Mesodermal cell (in vitro differentiated cells): ENCODE data around the gene STK32B.
"Not testable (repeated sequence)": the region's sequence is repeated elsewhere in the genome, so short reads cannot be mapped to it uniquely, and the experiment has no call there.

Experiments used
- H3K27ac ChIP-seq: 2 replicates; pipeline ENCODE4 v1.7.0; 2013; ENCODE audit warnings: mild to moderate bottlenecking, low read depth, low read length, moderate library complexity; ENCODE audit not compliant: severe bottlenecking
- H3K36me3 ChIP-seq: 2 replicates; pipeline ENCODE4 v1.7.1; 2013; ENCODE audit warnings: mild to moderate bottlenecking, low read length, moderate library complexity; ENCODE audit not compliant: control insufficient read depth, insufficient read depth
- H3K4me1 ChIP-seq: one replicate; pipeline ENCODE4 v1.7.1; 2013; ENCODE audit warnings: mild to moderate bottlenecking, low read length; ENCODE audit not compliant: insufficient read depth, control insufficient read depth, poor library complexity, severe bottlenecking
- H3K4me3 ChIP-seq: 2 replicates; pipeline ENCODE4 v1.7.0; 2013; ENCODE audit warnings: low read length, control low read depth, mild to moderate bottlenecking; ENCODE audit not compliant: insufficient read depth, poor library complexity, severe bottlenecking; ENCODE audit errors: extremely low read depth
- H3K9me3 ChIP-seq: 2 replicates; pipeline ENCODE4 v1.7.1; 2013; ENCODE audit warnings: mild to moderate bottlenecking, low read length, moderate library complexity; ENCODE audit not compliant: control insufficient read depth
- WGBS, 2 experiments: methylation state at CpG; one replicate each; pipeline ENCODE4 v1.1.5; 2013; ENCODE audit warnings: missing lambda C conversion rate in 2 of 2; ENCODE audit not compliant: insufficient coverage in 2 of 2; 5-methylcytosine and 5-hydroxymethylcytosine counted together

Gene STK32B

GRCh38 chr4:5218376-5219069 is 167.2 kb downstream of the STK32B start:
- Histone ChIP-seq H3K4me1 (no peaks in the 10 kb centered on the region), H3K27ac (no peak overlapping the region), H3K36me3 (no peaks in the 10 kb centered on the region), H3K4me3 (no peak overlapping the region), H3K9me3 (peaks cover 11% of the 10 kb centered on the region)
- WGBS, 2 experiments, result 55 to 64% methylated on average over 5 to 8 of the region's 12 CpGs

GRCh38 chr4:5220028-5220427 is 168.7 kb downstream of the STK32B start:
- 71 to 80% methylated on average over 1 to 4 of the region's 4 CpGs for WGBS, 2 experiments
- H3K4me1 ChIP-seq, result no peaks in the 10 kb centered on the region
- H3K27ac ChIP-seq, result no peak overlapping the region
- H3K4me3 ChIP-seq, result no peak overlapping the region
- H3K9me3 ChIP-seq, result peaks cover 11% of the 10 kb centered on the region
- H3K36me3 ChIP-seq, result no peaks in the 10 kb centered on the region

GRCh38 chr4:5222047-5222446 is 170.8 kb downstream of the STK32B start:
- H3K36me3 ChIP-seq, result no peaks in the 10 kb centered on the region
- no peaks in the 10 kb centered on the region for H3K4me1 ChIP-seq
- H3K27ac ChIP-seq, result no peak overlapping the region
- no peak overlapping the region for H3K4me3 ChIP-seq
- peaks cover 11% of the 10 kb centered on the region for H3K9me3 ChIP-seq

GRCh38 chr4:5222951-5223350 is 171.7 kb downstream of the STK32B start:
- Histone ChIP-seq H3K27ac (no peak overlapping the region), H3K36me3 (no peaks in the 10 kb centered on the region), H3K4me3 (no peak overlapping the region), H3K9me3 (peaks cover 11% of the 10 kb centered on the region), H3K4me1 (no peaks in the 10 kb centered on the region)
- 85 to 100% methylated on average over 1 of the region's 1 CpG for WGBS, 2 experiments

GRCh38 chr4:5224340-5224739 is 173.1 kb downstream of the STK32B start:
- Histone ChIP-seq H3K4me3 (no peak overlapping the region), H3K4me1 (no peaks in the 10 kb centered on the region), H3K36me3 (no peaks in the 10 kb centered on the region), H3K9me3 (peaks cover 11% of the 10 kb centered on the region), H3K27ac (no peak overlapping the region)
- no CpG with 5 or more reads among the region's 1 CpG for WGBS, 2 experiments

- Histone ChIP-seq H3K4me3 (no peak overlapping the region), H3K36me3 (no peaks in the 10 kb centered on the region), H3K4me1 (no peaks in the 10 kb centered on the region), H3K9me3 (no peaks in the 10 kb centered on the region), H3K27ac (no peak overlapping the region)
- 50 to 80% methylated on average over 1 of the region's 1 CpG for WGBS, 2 experiments
Measured at GRCh38 chr4:5232549-5232948, 181.3 kb downstream of the STK32B start.

GRCh38 chr4:5237086-5237660 is 185.9 kb downstream of the STK32B start:
- no peaks in the 10 kb centered on the region for H3K4me1 ChIP-seq

GRCh38 chr4:5238173-5238572 is 186.9 kb downstream of the STK32B start:
- Histone ChIP-seq H3K36me3 (no peaks in the 10 kb centered on the region), H3K4me3 (no peak overlapping the region), H3K27ac (no peak overlapping the region), H3K4me1 (no peaks in the 10 kb centered on the region), H3K9me3 (no peaks in the 10 kb centered on the region)
- 83 to 89% methylated on average over 2 to 3 of the region's 4 CpGs for WGBS, 2 experiments

More at GRCh38 chr4:5237086-5237660, 185.9 kb downstream of the STK32B start:
- Histone ChIP-seq H3K36me3 (no peaks in the 10 kb centered on the region), H3K9me3 (no peaks in the 10 kb centered on the region), H3K27ac (no peak overlapping the region), H3K4me3 (no peak overlapping the region)
- 90% methylated on average over 2 of the region's 3 CpGs; no CpG with 5 or more reads in 1 of the 2 experiments for WGBS, 2 experiments

- not testable (repeated sequence) for H3K27ac ChIP-seq, H3K4me1 ChIP-seq, H3K4me3 ChIP-seq, H3K36me3 ChIP-seq, H3K9me3 ChIP-seq
- 89 to 97% methylated on average over 7 of the region's 7 CpGs for WGBS, 2 experiments
Measured at GRCh38 chr4:5247061-5247460, 195.8 kb downstream of the STK32B start.

- no peaks in the 10 kb centered on the region for H3K9me3 ChIP-seq
- no peak overlapping the region for H3K4me3 ChIP-seq
- H3K27ac ChIP-seq, result no peak overlapping the region
- WGBS, 2 experiments, result no CpG with 5 or more reads among the region's 1 CpG
- no peaks in the 10 kb centered on the region for H3K36me3 ChIP-seq
- H3K4me1 ChIP-seq, result no peaks in the 10 kb centered on the region
Measured at GRCh38 chr4:5247735-5248134, 196.5 kb downstream of the STK32B start.

GRCh38 chr4:5249727-5250126 is 198.4 kb downstream of the STK32B start:
- Histone ChIP-seq H3K36me3 (no peaks in the 10 kb centered on the region), H3K27ac (no peak overlapping the region), H3K9me3 (no peaks in the 10 kb centered on the region), H3K4me1 (no peaks in the 10 kb centered on the region), H3K4me3 (no peak overlapping the region)
- WGBS, 2 experiments, result 67 to 100% methylated on average over 1 to 2 of the region's 2 CpGs
